Neural cell (in vitro differentiated cells): ENCODE results near the gene GDF11. TPM values are rescaled to one million over a fixed set of nuclear protein-coding genes. Genes with fewer than 3 reads are reported as not detected.

Experiments
- H2AFZ ChIP-seq: fragments of 200-600, 300-800 bp; sonication (generic), shearing (Covaris generic); 2 replicates; pipeline ENCODE4 v1.6.0; 2014; ENCODE audit warnings: low read depth, mild to moderate bottlenecking, antibody characterized with exemption, low read length, moderate library complexity
- H3F3A ChIP-seq: fragments of 200-600 bp; shearing (Covaris generic); 2 replicates; pipeline ENCODE4 v1.6.1; 2016; ENCODE audit warnings: mild to moderate bottlenecking, moderate library complexity, mixed read lengths, antibody characterized with exemption, low read length; ENCODE audit not compliant: insufficient read depth, poor library complexity, severe bottlenecking
- H3K27ac ChIP-seq: fragments of 200-600, 300-800 bp; sonication (generic), shearing (Covaris generic); 2 replicates; pipeline ENCODE4 v1.5.1; 2014; ENCODE audit warnings: mild to moderate bottlenecking, low read length, moderate library complexity
- H3K27me3 ChIP-seq: fragments of 300-800, 200-600 bp; sonication (generic), shearing (Covaris generic); 2 replicates; pipeline ENCODE4 v1.6.0; 2014; ENCODE audit warnings: mild to moderate bottlenecking, low read depth, low read length, moderate library complexity; ENCODE audit not compliant: insufficient read depth
- H3K36me3 ChIP-seq: fragments of 300-800, 200-600 bp; sonication (generic), shearing (Covaris generic); 2 replicates; pipeline ENCODE4 v1.5.1; 2014; ENCODE audit warnings: mild to moderate bottlenecking, antibody characterized with exemption, low read length, moderate library complexity; ENCODE audit not compliant: insufficient read depth
- H3K4me2 ChIP-seq: fragments of 300-800, 200-600 bp; sonication (generic), shearing (Covaris generic); 2 replicates; pipeline ENCODE4 v1.6.0; 2014; ENCODE audit warnings: mild to moderate bottlenecking, low read length
- H3K4me3 ChIP-seq: fragments of 300-800, 200-600 bp; sonication (generic), shearing (Covaris generic); 2 replicates; pipeline ENCODE4 v1.5.1; 2014; ENCODE audit warnings: mild to moderate bottlenecking, low read length, moderate library complexity
- H3K79me2 ChIP-seq: fragments of 200-600 bp; shearing (Covaris generic); replicated peaks from 2 replicates; pipeline ENCODE4 v1.6.0; 2014; ENCODE audit warnings: mild to moderate bottlenecking, low read length, moderate library complexity; ENCODE audit not compliant: insufficient read depth
- H3K9ac ChIP-seq: fragments of 300-800, 200-600 bp; sonication (generic), shearing (Covaris generic); 2 replicates; pipeline ENCODE4 v1.6.1; 2016; ENCODE audit warnings: mild to moderate bottlenecking, low read length, mixed read lengths
- H3K9me2 ChIP-seq: fragments of 200-600 bp; shearing (Covaris generic); 2 replicates; pipeline ENCODE4 v1.6.1; 2016; ENCODE audit warnings: mild to moderate bottlenecking, low read length, mixed read lengths; ENCODE audit not compliant: insufficient read depth
- H3K9me3 ChIP-seq: fragments of 200-600, 300-800 bp; sonication (generic), shearing (Covaris generic); 2 replicates; pipeline ENCODE4 v1.6.1; 2016; ENCODE audit warnings: mild to moderate bottlenecking, mixed run types, low read length, moderate library complexity, mixed read lengths
- H4K20me1 ChIP-seq: fragments of 200-600 bp; shearing (Covaris generic); 2 replicates; pipeline ENCODE4 v1.6.1; 2016; ENCODE audit warnings: mild to moderate bottlenecking, mixed run types; ENCODE audit not compliant: insufficient read depth
- EP300 ChIP-seq: fragments of 450-650 bp; conservative IDR thresholded peaks from 2 replicates; pipeline ENCODE4 v1.6.1; 2014; ENCODE audit warnings: antibody characterized with exemption, mild to moderate bottlenecking, moderate library complexity; ENCODE audit not compliant: poor library complexity, severe bottlenecking
- EZH2 ChIP-seq: fragments of 200-600, 300-800 bp; shearing (Covaris generic), sonication (generic); IDR thresholded peaks from 2 replicates; pipeline ENCODE4 v1.6.1; 2014; ENCODE audit warnings: antibody characterized with exemption, low read length, borderline replicate concordance, mild to moderate bottlenecking; ENCODE audit not compliant: insufficient read depth, poor library complexity, severe bottlenecking
- MXI1 ChIP-seq: fragments of 450-650 bp; conservative IDR thresholded peaks from 2 replicates; pipeline ENCODE4 v1.6.1; 2014; ENCODE audit warnings: antibody characterized with exemption, mild to moderate bottlenecking; ENCODE audit not compliant: poor library complexity, severe bottlenecking
- POLR2AphosphoS5 ChIP-seq: IDR thresholded peaks from 2 replicates; pipeline ENCODE4 v1.6.1; 2012
- RAD21 ChIP-seq: fragments of 450-650 bp; conservative IDR thresholded peaks from 2 replicates; pipeline ENCODE4 v1.6.1; 2014; ENCODE audit warnings: antibody characterized with exemption, mild to moderate bottlenecking, moderate library complexity
- SMC3 ChIP-seq: fragments of 450-650 bp; conservative IDR thresholded peaks from 2 replicates; pipeline ENCODE4 v1.6.1; 2014; ENCODE audit warnings: antibody characterized with exemption, mild to moderate bottlenecking, moderate library complexity; ENCODE audit not compliant: poor library complexity
- TAF1 ChIP-seq: IDR thresholded peaks from 2 replicates; pipeline ENCODE4 v1.6.1; 2012; ENCODE audit warnings: low read depth
- polyA plus RNA-seq: library from polyadenylated mRNA; depleted of rRNA; stranded (reverse); fragments of >200 nt; gene quantifications from 2 replicates; pipeline ENCODE4 v1.2.3, GENCODE V29; 2014
- TF ChIP-seq, protein P1 (sequence below): fragments of 450-650 bp; IDR thresholded peaks from 2 replicates; pipeline ENCODE4 v1.5.1; 2014; ENCODE audit warnings: antibody characterized with exemption, mild to moderate bottlenecking, moderate library complexity; ENCODE audit not compliant: poor library complexity, severe bottlenecking
- TF ChIP-seq, protein P2 (sequence below): IDR thresholded peaks from 2 replicates; pipeline ENCODE4 v1.6.1; 2012; ENCODE audit warnings: borderline replicate concordance

Gene GDF11
- polyA plus RNA-seq, 1 donor from 2014 or later, result 16.0 TPM

DNA sequence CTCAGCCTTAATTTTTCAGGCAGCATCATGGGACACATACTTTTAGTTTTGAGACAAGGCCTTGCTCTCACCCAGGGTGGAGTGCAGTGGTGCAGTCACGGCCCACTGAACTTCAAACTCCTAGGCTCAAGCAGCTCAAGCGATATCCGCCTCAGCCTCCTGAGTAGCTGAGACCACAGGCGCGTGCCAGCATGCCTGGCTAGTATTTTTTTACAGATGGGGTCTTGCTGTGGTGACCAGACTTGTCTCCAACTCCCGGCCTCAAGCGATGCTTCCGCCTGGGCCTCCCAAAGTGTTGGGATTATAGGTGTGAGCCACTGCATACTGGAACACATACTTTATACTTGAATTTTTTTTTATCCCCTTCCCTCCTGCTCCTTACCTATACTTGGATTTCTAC lies 20.0 kb upstream of the GDF11 start:
- H3K36me3 ChIP-seq, result peaks cover 3% of the 10 kb centered on the region
- no peaks in the 10 kb centered on the region for H3K27me3 ChIP-seq
- H3K9ac ChIP-seq, result no peak overlapping the region
- peaks cover 15% of the 10 kb centered on the region for H3K79me2 ChIP-seq
- no peak overlapping the region for H2AFZ ChIP-seq
- TF ChIP-seq SMC3 (no peak), EZH2 (no peak), RAD21 (no peak), MXI1 (no peak), EP300 (no peak), TAF1 (no peak), POLR2AphosphoS5 (no peak)
- TF ChIP-seq, protein P1, sequence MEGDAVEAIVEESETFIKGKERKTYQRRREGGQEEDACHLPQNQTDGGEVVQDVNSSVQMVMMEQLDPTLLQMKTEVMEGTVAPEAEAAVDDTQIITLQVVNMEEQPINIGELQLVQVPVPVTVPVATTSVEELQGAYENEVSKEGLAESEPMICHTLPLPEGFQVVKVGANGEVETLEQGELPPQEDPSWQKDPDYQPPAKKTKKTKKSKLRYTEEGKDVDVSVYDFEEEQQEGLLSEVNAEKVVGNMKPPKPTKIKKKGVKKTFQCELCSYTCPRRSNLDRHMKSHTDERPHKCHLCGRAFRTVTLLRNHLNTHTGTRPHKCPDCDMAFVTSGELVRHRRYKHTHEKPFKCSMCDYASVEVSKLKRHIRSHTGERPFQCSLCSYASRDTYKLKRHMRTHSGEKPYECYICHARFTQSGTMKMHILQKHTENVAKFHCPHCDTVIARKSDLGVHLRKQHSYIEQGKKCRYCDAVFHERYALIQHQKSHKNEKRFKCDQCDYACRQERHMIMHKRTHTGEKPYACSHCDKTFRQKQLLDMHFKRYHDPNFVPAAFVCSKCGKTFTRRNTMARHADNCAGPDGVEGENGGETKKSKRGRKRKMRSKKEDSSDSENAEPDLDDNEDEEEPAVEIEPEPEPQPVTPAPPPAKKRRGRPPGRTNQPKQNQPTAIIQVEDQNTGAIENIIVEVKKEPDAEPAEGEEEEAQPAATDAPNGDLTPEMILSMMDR, result no peak
- TF ChIP-seq, protein P2, sequence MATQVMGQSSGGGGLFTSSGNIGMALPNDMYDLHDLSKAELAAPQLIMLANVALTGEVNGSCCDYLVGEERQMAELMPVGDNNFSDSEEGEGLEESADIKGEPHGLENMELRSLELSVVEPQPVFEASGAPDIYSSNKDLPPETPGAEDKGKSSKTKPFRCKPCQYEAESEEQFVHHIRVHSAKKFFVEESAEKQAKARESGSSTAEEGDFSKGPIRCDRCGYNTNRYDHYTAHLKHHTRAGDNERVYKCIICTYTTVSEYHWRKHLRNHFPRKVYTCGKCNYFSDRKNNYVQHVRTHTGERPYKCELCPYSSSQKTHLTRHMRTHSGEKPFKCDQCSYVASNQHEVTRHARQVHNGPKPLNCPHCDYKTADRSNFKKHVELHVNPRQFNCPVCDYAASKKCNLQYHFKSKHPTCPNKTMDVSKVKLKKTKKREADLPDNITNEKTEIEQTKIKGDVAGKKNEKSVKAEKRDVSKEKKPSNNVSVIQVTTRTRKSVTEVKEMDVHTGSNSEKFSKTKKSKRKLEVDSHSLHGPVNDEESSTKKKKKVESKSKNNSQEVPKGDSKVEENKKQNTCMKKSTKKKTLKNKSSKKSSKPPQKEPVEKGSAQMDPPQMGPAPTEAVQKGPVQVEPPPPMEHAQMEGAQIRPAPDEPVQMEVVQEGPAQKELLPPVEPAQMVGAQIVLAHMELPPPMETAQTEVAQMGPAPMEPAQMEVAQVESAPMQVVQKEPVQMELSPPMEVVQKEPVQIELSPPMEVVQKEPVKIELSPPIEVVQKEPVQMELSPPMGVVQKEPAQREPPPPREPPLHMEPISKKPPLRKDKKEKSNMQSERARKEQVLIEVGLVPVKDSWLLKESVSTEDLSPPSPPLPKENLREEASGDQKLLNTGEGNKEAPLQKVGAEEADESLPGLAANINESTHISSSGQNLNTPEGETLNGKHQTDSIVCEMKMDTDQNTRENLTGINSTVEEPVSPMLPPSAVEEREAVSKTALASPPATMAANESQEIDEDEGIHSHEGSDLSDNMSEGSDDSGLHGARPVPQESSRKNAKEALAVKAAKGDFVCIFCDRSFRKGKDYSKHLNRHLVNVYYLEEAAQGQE, result no peak
- no peak overlapping the region for H3K27ac ChIP-seq
- no peaks in the 10 kb centered on the region for H3K9me2 ChIP-seq
- no peaks in the 10 kb centered on the region for H3K9me3 ChIP-seq
- H3K4me2 ChIP-seq, result no peak overlapping the region
- H4K20me1 ChIP-seq, result no peaks in the 10 kb centered on the region
- H3F3A ChIP-seq, result no peaks in the 10 kb centered on the region
- H3K4me3 ChIP-seq, result no peak overlapping the region

DNA sequence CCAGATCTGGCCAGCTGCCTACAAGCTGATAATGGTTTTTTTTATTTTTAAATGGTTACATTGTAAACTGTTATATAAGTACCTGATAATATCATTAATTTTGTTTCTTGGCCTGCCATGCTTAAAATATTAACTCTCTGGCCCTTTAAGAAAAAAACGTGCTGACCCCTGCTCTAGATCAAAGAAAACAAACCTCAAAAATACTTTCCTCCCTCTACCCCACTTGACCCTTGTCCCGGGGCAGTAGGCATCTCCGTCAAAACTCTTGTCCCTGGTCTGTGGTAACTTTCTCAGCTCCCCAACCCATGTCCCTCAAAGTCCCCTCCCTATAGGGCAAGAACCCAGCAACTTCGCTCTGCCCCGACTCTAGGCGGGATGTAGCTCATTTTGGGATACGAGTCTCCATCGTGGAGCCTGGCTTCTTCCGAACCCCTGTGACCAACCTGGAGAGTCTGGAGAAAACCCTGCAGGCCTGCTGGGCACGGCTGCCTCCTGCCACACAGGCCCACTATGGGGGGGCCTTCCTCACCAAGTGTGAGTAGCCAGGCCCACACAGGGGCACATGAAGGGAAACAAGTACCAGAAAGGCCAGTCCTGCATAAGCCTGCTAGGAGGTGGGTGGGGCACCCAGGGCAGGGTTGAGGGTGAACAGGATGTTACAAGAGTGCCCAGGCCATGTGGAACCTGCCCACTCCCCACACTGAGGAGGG lies 19.3 kb upstream of the GDF11 start:
- Histone ChIP-seq H3K9ac (no peak overlapping the region), H3K4me2 (no peak overlapping the region), H3K79me2 (peaks cover 17% of the 10 kb centered on the region), H3K27ac (no peak overlapping the region), H3K9me3 (no peaks in the 10 kb centered on the region), H3K4me3 (no peak overlapping the region), H3K27me3 (no peaks in the 10 kb centered on the region), H3F3A (no peaks in the 10 kb centered on the region), H2AFZ (no peak overlapping the region), H4K20me1 (no peaks in the 10 kb centered on the region), H3K36me3 (peaks cover 3% of the 10 kb centered on the region), H3K9me2 (no peaks in the 10 kb centered on the region)
- TF ChIP-seq POLR2AphosphoS5 (no peak), RAD21 (no peak), EP300 (no peak), EZH2 (no peak), MXI1 (no peak), SMC3 (no peak), TAF1 (no peak)
- TF ChIP-seq, protein P2, result no peak
- TF ChIP-seq, protein P1, result no peak
